H1 (cell line): ENCODE measurements around the gene CD160. TPM values are rescaled to one million over a fixed set of nuclear protein-coding genes. Genes with fewer than 3 reads are reported as not detected.

Experiments
- CTCF ChIA-PET: fragments of 300-600 bp; sonication (Branson Sonifier 250); formaldehyde crosslinking; loops from one replicate; lab custom pipeline; 2021; ENCODE audit not compliant: partially characterized antibody; lab: Charles Lee
- POLR2A ChIA-PET: fragments of 300-600 bp; sonication (Branson Sonifier 250); formaldehyde crosslinking; loops from one replicate; lab custom pipeline; 2021; ENCODE audit warnings: inconsistent platforms; ENCODE audit not compliant: partially characterized antibody; lab: Charles Lee
- DNase-seq, 2 experiments: peaks; one replicate each; pipeline versions ENCODE4 v3.0.0 to v3.0.0-alpha.2; 2010 to 2022; ENCODE audit warnings: low spot score in 2 of 2, low read depth in 1 of 2, mixed read lengths in 1 of 2
- FAIRE-seq: peaks from 2 replicates; lab custom pipeline; 2011; peaks lifted over from hg19 to GRCh38; lab: Jason Lieb, UNC
- H2AFZ ChIP-seq: 2 replicates; pipeline ENCODE4 v1.8.1; 2012; ENCODE audit warnings: low read length, inconsistent platforms
- H2AK5ac ChIP-seq: 2 replicates; pipeline ENCODE4 v1.6.1; 2013; ENCODE audit warnings: low read depth, low read length
- H2BK120ac ChIP-seq: replicated peaks from 2 replicates; pipeline ENCODE3; 2013; ENCODE audit warnings: low read depth, low read length, inconsistent platforms
- H2BK12ac ChIP-seq: 2 replicates; pipeline ENCODE4 v1.6.1; 2013; ENCODE audit warnings: low read depth, low read length
- H2BK15ac ChIP-seq: 2 replicates; pipeline ENCODE4 v1.6.1; 2013; ENCODE audit warnings: low read length
- H2BK20ac ChIP-seq: 2 replicates; pipeline ENCODE4 v1.6.1; 2013; ENCODE audit warnings: low read length
- H2BK5ac ChIP-seq: 2 replicates; pipeline ENCODE4 v1.6.1; 2013; ENCODE audit warnings: low read depth, low read length
- H3K14ac ChIP-seq: 2 replicates; pipeline ENCODE4 v1.6.1; 2013; ENCODE audit warnings: inconsistent platforms; ENCODE audit not compliant: insufficient read length
- H3K18ac ChIP-seq: 2 replicates; pipeline ENCODE4 v1.6.1; 2013; ENCODE audit warnings: low read length; ENCODE audit errors: extremely low read depth
- H3K23ac ChIP-seq: 2 replicates; pipeline ENCODE4 v1.6.1; 2013; ENCODE audit warnings: inconsistent platforms; ENCODE audit not compliant: insufficient read length
- H3K23me2 ChIP-seq: 2 replicates; pipeline ENCODE4 v1.6.1; 2013; ENCODE audit warnings: low read depth, low read length
- H3K27ac ChIP-seq: 2 replicates; pipeline ENCODE4 v1.6.1; 2011; ENCODE audit warnings: low read depth, low read length, inconsistent platforms
- H3K27me3 ChIP-seq, 4 experiments: replicated peaks in 1 of 4; 1 replicate in 1 of 4; 2 replicates in 3 of 4; pipeline versions ENCODE4 v1.6.1 to v1.8.1; 2011 to 2013; ENCODE audit warnings: low read length in 3 of 4, mild to moderate bottlenecking in 3 of 4, inconsistent platforms in 2 of 4, mixed read lengths in 2 of 4, moderate library complexity in 1 of 4; ENCODE audit not compliant: control insufficient read depth in 3 of 4, insufficient read depth in 3 of 4; ENCODE audit errors: extremely low read depth in 1 of 4
- H3K36me3 ChIP-seq, 4 experiments: 2 replicates each; pipeline versions ENCODE4 v1.6.1 to v1.8.1; 2011 to 2013; ENCODE audit warnings: mild to moderate bottlenecking in 4 of 4, low read length in 3 of 4, moderate library complexity in 2 of 4, control low read depth in 1 of 4, inconsistent platforms in 1 of 4; ENCODE audit not compliant: insufficient read depth in 4 of 4, control insufficient read depth in 2 of 4
- H3K4ac ChIP-seq: replicated peaks from 2 replicates; pipeline ENCODE3; 2013; ENCODE audit warnings: low read length, low read depth, mixed read lengths, inconsistent platforms; ENCODE audit not compliant: insufficient read length
- H3K4me1 ChIP-seq, 4 experiments: replicated peaks in 1 of 4; 1 replicate in 1 of 4; 2 replicates in 3 of 4; pipeline versions ENCODE4 v1.6.1 to v1.8.1; 2011 to 2013; ENCODE audit warnings: low read length in 3 of 4, inconsistent platforms in 2 of 4, mixed read lengths in 1 of 4; ENCODE audit not compliant: insufficient read depth in 4 of 4, control insufficient read depth in 3 of 4
- H3K4me2 ChIP-seq, 2 experiments: 2 replicates each; pipeline versions ENCODE4 v1.6.1 to v1.8.1; 2011 to 2013; ENCODE audit warnings: low read depth in 2 of 2, low read length in 2 of 2, control low read depth in 1 of 2, inconsistent platforms in 1 of 2, mild to moderate bottlenecking in 1 of 2; ENCODE audit not compliant: insufficient read depth in 1 of 2
- H3K4me3 ChIP-seq, 4 experiments: fragments of 200-600, 300-600 bp in 1 of 4; sonication (generic), shearing (Covaris generic), sonication (Bioruptor Twin) in 1 of 4; 2 replicates each; pipeline versions ENCODE4 v1.5.1 to v1.8.1; 2011 to 2016; ENCODE audit warnings: low read length in 4 of 4, low read depth in 3 of 4, control low read depth in 2 of 4, inconsistent platforms in 2 of 4, mild to moderate bottlenecking in 2 of 4, mixed read lengths in 1 of 4, moderate library complexity in 1 of 4; ENCODE audit not compliant: insufficient read depth in 2 of 4; ENCODE audit errors: extremely low read depth in 1 of 4
- H3K56ac ChIP-seq: replicated peaks from 2 replicates; pipeline ENCODE3; 2013; ENCODE audit warnings: low read depth, mild to moderate bottlenecking, mixed read lengths, low read length, inconsistent platforms; ENCODE audit not compliant: insufficient read length
- H3K79me1 ChIP-seq: 2 replicates; pipeline ENCODE4 v1.6.1; 2013; ENCODE audit warnings: low read depth, low read length, control low read depth
- H3K79me2 ChIP-seq, 2 experiments: 2 replicates each; pipeline versions ENCODE4 v1.6.1 to v1.8.1; 2012 to 2013; ENCODE audit warnings: low read length in 2 of 2, mild to moderate bottlenecking in 2 of 2, inconsistent platforms in 1 of 2; ENCODE audit not compliant: insufficient read depth in 2 of 2, control insufficient read depth in 1 of 2
- H3K9ac ChIP-seq, 4 experiments: replicated peaks in 1 of 4; 1 replicate in 1 of 4; 2 replicates in 3 of 4; pipeline versions ENCODE4 v1.6.1 to v1.8.1; 2011 to 2013; ENCODE audit warnings: low read depth in 3 of 4, low read length in 3 of 4, control low read depth in 2 of 4, mild to moderate bottlenecking in 2 of 4, moderate library complexity in 2 of 4, inconsistent platforms in 1 of 4; ENCODE audit errors: extremely low read depth in 1 of 4
- H3K9me3 ChIP-seq, 2 experiments: 2 replicates each; pipeline versions ENCODE4 v1.6.1 to v1.8.1; 2012 to 2013; ENCODE audit warnings: mild to moderate bottlenecking in 2 of 2, moderate library complexity in 2 of 2, control low read depth in 1 of 2, inconsistent platforms in 1 of 2, low read depth in 1 of 2, low read length in 1 of 2, mixed read lengths in 1 of 2; ENCODE audit not compliant: insufficient read depth in 2 of 2
- H4K20me1 ChIP-seq, 2 experiments: replicated peaks in 1 of 2; 2 replicates each; pipeline versions ENCODE3 to v1.8.1; 2011 to 2013; ENCODE audit warnings: inconsistent platforms in 2 of 2, low read length in 2 of 2, mild to moderate bottlenecking in 1 of 2; ENCODE audit not compliant: insufficient read depth in 2 of 2, control insufficient read depth in 1 of 2
- H4K5ac ChIP-seq: 2 replicates; pipeline ENCODE4 v1.6.1; 2013; ENCODE audit warnings: low read length, low read depth, mixed read lengths, inconsistent platforms; ENCODE audit not compliant: insufficient read length
- H4K8ac ChIP-seq: 2 replicates; pipeline ENCODE4 v1.8.0; 2013; ENCODE audit warnings: mild to moderate bottlenecking, moderate library complexity, low read length, inconsistent platforms; ENCODE audit not compliant: insufficient read depth; ENCODE audit errors: extremely low read depth
- H4K91ac ChIP-seq: replicated peaks from 2 replicates; pipeline ENCODE3; 2013; ENCODE audit warnings: low read length, mixed read lengths, inconsistent platforms; ENCODE audit not compliant: insufficient read length
- CBX8 ChIP-seq: fragments of 300-800, 300-1000 bp; sonication (generic); IDR thresholded peaks from 2 replicates; pipeline ENCODE4 v1.7.1; 2016; ENCODE audit warnings: low read depth, low read length, borderline replicate concordance
- CREB1 ChIP-seq: IDR thresholded peaks from 2 replicates; pipeline ENCODE4 v1.6.1; 2012; ENCODE audit warnings: inconsistent platforms
- CTCF ChIP-seq, 3 experiments: IDR thresholded peaks; 1 replicate in 2 of 3; 2 replicates in 1 of 3; pipeline versions ENCODE4 v1.5.1 to v1.6.1; 2011; ENCODE audit warnings: low read length in 3 of 3, mild to moderate bottlenecking in 3 of 3, inconsistent platforms in 2 of 3, low read depth in 1 of 3, moderate library complexity in 1 of 3; ENCODE audit not compliant: insufficient read depth in 1 of 3; ENCODE audit errors: control extremely low read depth in 1 of 3
- RAD21 ChIP-seq, 2 experiments: IDR thresholded peaks in 1 of 2; conservative IDR thresholded peaks in 1 of 2; 2 replicates each; pipeline ENCODE4 v1.6.1; 2011; ENCODE audit warnings: low read depth in 2 of 2, low read length in 2 of 2, improper control_type of control experiment in 1 of 2, inconsistent platforms in 1 of 2, mild to moderate bottlenecking in 1 of 2, moderate library complexity in 1 of 2
- WGBS, 2 experiments: shearing (Covaris generic) in 1 of 2; methylation state at CpG; one replicate each; pipeline versions ENCODE4 v1.1.6 to v1.1.7; 2013 to 2015; ENCODE audit warnings: low lambda C conversion rate in 2 of 2, mixed read lengths in 2 of 2, inconsistent platforms in 1 of 2, low coverage in 1 of 2, missing lambda C conversion rate in 1 of 2; ENCODE audit not compliant: insufficient replicate concordance in 2 of 2, insufficient coverage in 1 of 2, insufficient read length in 1 of 2; ENCODE audit errors: extremely low coverage in 1 of 2, missing lambda C conversion rate in 1 of 2; 5-methylcytosine and 5-hydroxymethylcytosine counted together
- polyA plus RNA-seq, 7 experiments: library from polyadenylated mRNA; depleted of rRNA in 3 of 7; stranded (reverse) in 5 of 7; unstranded in 2 of 7; fragments of >200 nt in 5 of 7; fragments of 200-250 nt in 2 of 7; gene quantifications; 1 replicate in 5 of 7; 2 replicates in 1 of 7; 4 replicates in 1 of 7; pipeline versions ENCODE4 v1.2.1 to v1.2.3, GENCODE V29; 2011 to 2013; ENCODE audit warnings: missing spikeins in 2 of 7, mixed read lengths in 2 of 7
- total RNA-seq: library from RNA; stranded (reverse); fragmentation: NEBNext Ultra II Directional; extraction: Animal tissue kit (Norgen Biotek cat#: 25700); gene quantifications from 2 replicates; pipeline ENCODE4 v1.2.1, GENCODE V29; 2021

The CD160 gene
- total and polyA plus RNA-seq, 2 of the 8 experiments (the other 6 are each of a cell fraction or from before 2014, with no cell fraction given): not detected

GRCh38 chr1:145730900-145731299 is 11.6 kb downstream of the CD160 start:
- no peak for DNase-seq
- Histone ChIP-seq H3K14ac (no peak overlapping the region), H4K5ac (no peak overlapping the region), H3K56ac (no peak overlapping the region), H2BK12ac (no peak overlapping the region), H3K4me1 (peaks cover 0 to 6% (median 0%) of the 10 kb centered on the region in 4 experiments; a peak in 3 of 7 replicates), H3K9me3 (no peaks in the 10 kb centered on the region), H2AK5ac (no peak overlapping the region), H3K79me2 (no peaks in the 10 kb centered on the region), H4K8ac (no peak overlapping the region), H3K23me2 (no peaks in the 10 kb centered on the region), H2BK20ac (no peak overlapping the region), H3K79me1 (no peaks in the 10 kb centered on the region), H2AFZ (no peak overlapping the region), H3K4ac (no peak overlapping the region), H2BK15ac (no peak overlapping the region), H2BK5ac (no peak overlapping the region), H3K9ac (no peak overlapping the region), H3K4me3 (no peak overlapping the region), H3K23ac (no peak overlapping the region), H3K18ac (no peak overlapping the region), H3K27me3 (no peaks in the 10 kb centered on the region), H3K27ac (no peak overlapping the region), H4K20me1 (no peaks in the 10 kb centered on the region), H2BK120ac (no peak overlapping the region), H3K4me2 (no peak overlapping the region), H3K36me3 (no peaks in the 10 kb centered on the region), H4K91ac (no peak overlapping the region)
- TF ChIP-seq CREB1: no peak
- no peak for TF ChIP-seq CBX8
- peak in 2 of 3 experiments; percentile 15 to 34; a peak in 2 of 4 replicates for TF ChIP-seq CTCF (IDR thresholded peaks at IDR 0.05; ENCODE audit: control extremely low read depth in 1 of 3, insufficient read depth in 1 of 3, low read depth in 1 of 3, low read length in 3 of 3)
- TF ChIP-seq RAD21 (IDR thresholded peaks at IDR 0.05 in 1 of 2, conservative IDR thresholded peaks at IDR 0.05 in 1 of 2; ENCODE audit: low read depth in 2 of 2, low read length in 2 of 2): peak; percentile 20 to 41; a peak in 2 of 4 replicates
- 92% methylated on average over 3 of the region's 3 CpGs; no CpG with 5 or more reads in 1 of the 2 experiments for WGBS, 2 experiments
- ChIA-PET POLR2A (interaction anchor here (1.7 kb wide), 1 partner anchor 322 kb away, joined by 3 read pairs; no protein-coding TSS in a partner anchor), CTCF (interaction anchor here (0.8 to 1.5 kb wide), 2 partner anchors 9 to 10 kb away, joined by 3 read pairs; no protein-coding TSS in a partner anchor)
- FAIRE-seq: no peak
